Upper lobe of right lung (tissue), 1 donor: ENCODE results near the gene SHCBP1L. TPM values are rescaled to one million over a fixed set of nuclear protein-coding genes. Genes with fewer than 3 reads are reported as not detected.
"Not testable (repeated sequence)": the region's sequence is repeated elsewhere in the genome, so short reads cannot be mapped to it uniquely, and the experiment has no call there.

Experiments used
- ATAC-seq: fragments of 200-7000 bp; cut with Tn5 transposase; one replicate; pipeline ENCODE4 v1.9.1; 2020; ENCODE audit warnings: mild to moderate bottlenecking, moderate library complexity
- DNase-seq: peaks from one replicate; pipeline ENCODE4 v3.0.0-alpha.2; 2020
- H3K27ac ChIP-seq: fragments of 200-600 bp; one replicate; pipeline ENCODE4 v1.8.0; 2022
- H3K27me3 ChIP-seq: fragments of 200-600 bp; one replicate; pipeline ENCODE4 v1.8.0; 2022; ENCODE audit warnings: mild to moderate bottlenecking
- H3K36me3 ChIP-seq: fragments of 200-600 bp; one replicate; pipeline ENCODE4 v1.8.0; 2022
- H3K4me1 ChIP-seq: fragments of 200-600 bp; one replicate; pipeline ENCODE4 v1.8.0; 2022
- H3K4me3 ChIP-seq: fragments of 200-600 bp; one replicate; pipeline ENCODE4 v1.8.0; 2022; ENCODE audit warnings: mild to moderate bottlenecking
- H3K9me3 ChIP-seq: fragments of 200-600 bp; one replicate; pipeline ENCODE4 v1.8.0; 2022
- intact Hi-C: fragments of 100-400 bp; cut with DNase I; formaldehyde crosslinking; loops from one replicate; pipeline ENCODE4 v1.11.0; 2022
- total RNA-seq: library from RNA; stranded (reverse); fragmentation: NEBNext Ultra II Directional; extraction: Animal tissue kit (Norgen Biotek cat#: 25700); gene quantifications from one replicate; pipeline ENCODE4 v1.2.1, GENCODE V29; 2021
- TF ChIP-seq, protein P1 (sequence below): fragments of 200-600 bp; IDR thresholded peaks from one replicate; pipeline ENCODE4 v1.8.0; 2022; ENCODE audit warnings: antibody characterized with exemption
- donor health status: DM: no; HTN: yes; CAD: no; lungs with severe emphysema.

SHCBP1L gene
- total RNA-seq, 1 donor from 2014 or later, result not detected

DNA sequence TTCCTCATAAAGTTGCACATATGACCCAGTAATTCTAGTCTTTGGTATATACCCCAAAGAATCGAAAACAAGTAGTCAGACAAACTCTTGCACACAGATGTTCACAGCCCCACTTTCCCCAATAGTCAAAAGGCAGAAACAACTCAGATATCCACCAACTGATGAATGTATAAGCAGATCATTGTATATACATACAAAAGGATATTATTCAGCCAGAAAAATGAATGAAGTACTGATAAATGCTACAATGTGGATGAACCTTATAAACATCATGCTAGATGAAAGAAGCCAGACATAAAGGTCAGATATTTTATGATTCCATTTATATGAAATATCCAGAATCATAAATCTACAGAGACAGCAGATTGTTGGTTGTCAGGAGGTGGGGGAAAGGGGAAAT, 27.3 kb downstream of the SHCBP1L start:
- H3K27me3 ChIP-seq, result no peaks in the 10 kb centered on the region
- no peaks in the 10 kb centered on the region for H3K4me1 ChIP-seq
- no peak overlapping the region for H3K27ac ChIP-seq
- ATAC-seq, result no peak
- TF ChIP-seq, protein P1, sequence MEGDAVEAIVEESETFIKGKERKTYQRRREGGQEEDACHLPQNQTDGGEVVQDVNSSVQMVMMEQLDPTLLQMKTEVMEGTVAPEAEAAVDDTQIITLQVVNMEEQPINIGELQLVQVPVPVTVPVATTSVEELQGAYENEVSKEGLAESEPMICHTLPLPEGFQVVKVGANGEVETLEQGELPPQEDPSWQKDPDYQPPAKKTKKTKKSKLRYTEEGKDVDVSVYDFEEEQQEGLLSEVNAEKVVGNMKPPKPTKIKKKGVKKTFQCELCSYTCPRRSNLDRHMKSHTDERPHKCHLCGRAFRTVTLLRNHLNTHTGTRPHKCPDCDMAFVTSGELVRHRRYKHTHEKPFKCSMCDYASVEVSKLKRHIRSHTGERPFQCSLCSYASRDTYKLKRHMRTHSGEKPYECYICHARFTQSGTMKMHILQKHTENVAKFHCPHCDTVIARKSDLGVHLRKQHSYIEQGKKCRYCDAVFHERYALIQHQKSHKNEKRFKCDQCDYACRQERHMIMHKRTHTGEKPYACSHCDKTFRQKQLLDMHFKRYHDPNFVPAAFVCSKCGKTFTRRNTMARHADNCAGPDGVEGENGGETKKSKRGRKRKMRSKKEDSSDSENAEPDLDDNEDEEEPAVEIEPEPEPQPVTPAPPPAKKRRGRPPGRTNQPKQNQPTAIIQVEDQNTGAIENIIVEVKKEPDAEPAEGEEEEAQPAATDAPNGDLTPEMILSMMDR, result no peak
- DNase-seq, result no peak
- H3K9me3 ChIP-seq, result no peaks in the 10 kb centered on the region
- H3K36me3 ChIP-seq, result no peaks in the 10 kb centered on the region
- intact Hi-C loops, result no loop called here
- H3K4me3 ChIP-seq, result no peak overlapping the region

DNA sequence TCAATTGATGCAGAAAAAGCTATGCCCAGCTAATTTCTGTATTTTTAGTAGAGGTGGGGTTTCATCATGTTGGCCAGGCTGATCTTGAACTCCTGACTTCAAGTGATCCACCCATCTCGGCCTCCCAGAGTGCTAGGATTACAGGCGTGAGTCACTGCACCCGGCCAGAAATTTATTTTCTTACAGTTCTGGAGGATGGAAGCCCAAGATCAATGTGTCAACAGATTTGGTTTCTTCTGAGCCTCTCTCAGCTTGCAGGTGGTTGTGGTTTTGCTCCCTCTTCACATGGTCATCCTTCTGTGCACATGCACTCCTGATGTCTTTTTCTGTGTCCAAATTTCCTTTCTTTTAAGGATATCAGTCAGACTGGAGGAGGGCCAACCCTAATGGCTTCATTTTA, 35.6 kb downstream of the SHCBP1L start:
- no peak overlapping the region for H3K27ac ChIP-seq
- no peaks in the 10 kb centered on the region for H3K9me3 ChIP-seq
- DNase-seq (no peak), ATAC-seq (no peak)
- no peak overlapping the region for H3K4me3 ChIP-seq
- H3K4me1 ChIP-seq, result no peaks in the 10 kb centered on the region
- H3K27me3 ChIP-seq, result no peaks in the 10 kb centered on the region
- TF ChIP-seq, protein P1, result no peak
- intact Hi-C loops, result no loop called here
- H3K36me3 ChIP-seq, result no peaks in the 10 kb centered on the region

DNA sequence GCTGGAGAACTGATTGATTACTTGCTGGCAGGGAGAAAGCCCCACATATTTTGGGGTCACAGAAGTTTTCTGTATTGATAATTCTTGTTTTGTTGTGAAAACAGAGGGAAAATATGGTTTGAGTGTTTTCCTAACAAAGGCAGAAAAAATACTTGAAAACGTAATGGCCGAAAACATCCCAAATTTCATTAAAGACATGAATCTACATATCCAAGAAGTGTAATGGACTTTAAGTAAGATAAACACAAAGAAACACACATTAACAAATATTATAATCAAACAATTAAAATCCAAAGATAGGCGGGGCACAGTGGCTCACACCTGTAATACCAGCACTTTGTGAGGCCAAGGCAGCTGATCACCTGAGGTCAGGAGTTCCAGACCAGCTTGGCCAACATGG, 39.6 kb downstream of the SHCBP1L start:
- H3K27ac ChIP-seq, result no peak overlapping the region
- DNase-seq (no peak), ATAC-seq (no peak)
- H3K36me3 ChIP-seq, result no peaks in the 10 kb centered on the region
- H3K27me3 ChIP-seq, result no peaks in the 10 kb centered on the region
- intact Hi-C loops, result no loop called here
- TF ChIP-seq, protein P1, result no peak
- no peak overlapping the region for H3K4me3 ChIP-seq
- no peaks in the 10 kb centered on the region for H3K9me3 ChIP-seq
- H3K4me1 ChIP-seq, result no peaks in the 10 kb centered on the region

DNA sequence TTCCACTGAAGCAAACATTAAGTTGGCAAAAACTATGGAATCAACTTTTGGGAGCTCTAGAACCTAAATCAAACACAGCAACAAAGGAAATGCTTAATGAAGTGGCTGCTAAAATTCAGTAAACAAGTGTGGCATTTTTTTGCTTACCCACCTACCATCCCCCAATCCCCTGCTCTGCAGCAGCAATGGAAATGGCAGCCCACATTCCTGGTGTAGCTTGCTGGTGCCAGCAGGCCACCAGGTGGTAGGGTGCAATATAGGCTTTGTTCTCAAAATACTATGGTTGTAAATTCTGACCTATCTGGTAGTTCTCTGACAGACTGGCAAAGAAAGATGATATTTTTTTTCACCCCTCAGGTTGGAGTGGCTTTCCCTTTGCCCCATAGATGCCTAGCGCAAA, 42.8 kb downstream of the SHCBP1L start:
- no peak for ATAC-seq
- DNase-seq, result no peak
- TF ChIP-seq, protein P1, result no peak

DNA sequence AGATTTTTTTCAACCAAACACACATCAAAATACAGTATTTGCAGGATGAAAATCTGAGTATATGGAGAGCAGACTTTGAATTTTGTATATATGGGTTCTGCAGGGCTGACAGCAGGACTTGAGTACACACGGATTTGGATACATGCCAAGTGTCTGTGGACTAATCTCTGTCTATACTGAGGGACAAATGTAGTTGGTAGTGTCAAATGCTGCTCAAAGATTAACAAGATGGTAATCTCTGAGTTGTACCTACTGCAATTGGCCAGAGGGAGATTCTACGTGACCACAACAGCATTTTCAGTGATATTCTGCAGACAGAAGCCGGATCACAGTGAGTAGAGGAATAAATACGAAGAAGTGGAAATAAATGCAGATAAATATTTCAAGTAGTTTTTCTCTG, 43.4 kb downstream of the SHCBP1L start:
- TF ChIP-seq, protein P1, result no peak
- intact Hi-C loops, result no loop called here
- Histone ChIP-seq H3K27me3 (no peaks in the 10 kb centered on the region), H3K36me3 (no peaks in the 10 kb centered on the region), H3K27ac (no peak overlapping the region), H3K9me3 (no peaks in the 10 kb centered on the region), H3K4me1 (no peaks in the 10 kb centered on the region), H3K4me3 (no peak overlapping the region)
- DNase-seq, result no peak
- ATAC-seq, result no peak

More for the DNA sequence above, 42.8 kb downstream of the SHCBP1L start:
- no peaks in the 10 kb centered on the region for H3K4me1 ChIP-seq
- no peaks in the 10 kb centered on the region for H3K36me3 ChIP-seq
- H3K27ac ChIP-seq, result no peak overlapping the region
- no peaks in the 10 kb centered on the region for H3K27me3 ChIP-seq
- no peaks in the 10 kb centered on the region for H3K9me3 ChIP-seq
- intact Hi-C loops, result no loop called here
- no peak overlapping the region for H3K4me3 ChIP-seq

DNA sequence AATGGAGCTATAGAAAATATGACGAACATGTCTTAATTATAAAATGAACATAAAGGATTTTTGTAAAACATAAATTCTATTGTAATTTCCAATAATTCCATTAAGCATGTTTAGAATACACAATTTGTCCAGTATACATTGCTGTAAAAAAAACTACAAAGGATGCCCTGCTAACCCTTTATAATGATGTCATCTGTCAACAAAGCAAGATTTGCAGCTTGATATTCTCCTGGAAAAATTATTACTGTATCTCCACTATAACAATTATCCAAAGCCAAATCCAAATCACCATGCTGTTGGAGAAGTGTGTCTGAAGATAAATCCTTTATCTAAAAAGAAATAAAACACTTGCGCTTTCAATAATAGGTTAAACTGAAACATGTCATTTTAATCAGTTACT, 47.6 kb downstream of the SHCBP1L start:
- Histone ChIP-seq H3K9me3 (no peaks in the 10 kb centered on the region), H3K4me1 (no peaks in the 10 kb centered on the region), H3K4me3 (no peak overlapping the region), H3K36me3 (no peaks in the 10 kb centered on the region), H3K27ac (no peak overlapping the region), H3K27me3 (no peaks in the 10 kb centered on the region)
- DNase-seq, result no peak
- intact Hi-C loops, result no loop called here
- ATAC-seq, result no peak
- TF ChIP-seq, protein P1, result no peak

DNA sequence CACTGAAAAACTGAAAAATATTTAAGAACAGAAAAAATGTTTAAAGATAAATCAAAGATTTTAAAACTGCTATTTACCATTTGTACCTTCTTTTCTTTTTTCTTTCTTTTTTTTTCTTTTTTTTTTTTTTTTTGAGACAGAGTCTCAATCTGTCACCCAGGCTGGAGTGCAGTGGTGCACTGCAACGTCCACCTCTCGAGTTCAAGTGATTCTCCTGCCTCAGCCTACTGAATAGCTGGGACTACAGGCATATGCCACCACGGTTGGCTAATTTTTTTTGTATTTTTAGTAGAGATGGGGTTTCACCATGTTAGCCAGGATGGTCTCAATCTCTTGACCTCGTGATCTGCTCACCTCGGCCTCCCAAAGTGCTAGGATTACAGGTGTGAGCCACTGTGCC, 51.0 kb downstream of the SHCBP1L start:
- H3K4me1 ChIP-seq, H3K36me3 ChIP-seq, H3K27me3 ChIP-seq, H3K27ac ChIP-seq, ATAC-seq, H3K4me3 ChIP-seq, DNase-seq, intact Hi-C loops, H3K9me3 ChIP-seq: not testable (repeated sequence)
